ENCODE results near the gene GRK4. TPM values are rescaled to one million over a fixed set of nuclear protein-coding genes. Genes with fewer than 3 reads are reported as not detected.

The GRK4 gene
- total RNA-seq, 1 experiment from 2014 or later: 4.2 TPM

DNA sequence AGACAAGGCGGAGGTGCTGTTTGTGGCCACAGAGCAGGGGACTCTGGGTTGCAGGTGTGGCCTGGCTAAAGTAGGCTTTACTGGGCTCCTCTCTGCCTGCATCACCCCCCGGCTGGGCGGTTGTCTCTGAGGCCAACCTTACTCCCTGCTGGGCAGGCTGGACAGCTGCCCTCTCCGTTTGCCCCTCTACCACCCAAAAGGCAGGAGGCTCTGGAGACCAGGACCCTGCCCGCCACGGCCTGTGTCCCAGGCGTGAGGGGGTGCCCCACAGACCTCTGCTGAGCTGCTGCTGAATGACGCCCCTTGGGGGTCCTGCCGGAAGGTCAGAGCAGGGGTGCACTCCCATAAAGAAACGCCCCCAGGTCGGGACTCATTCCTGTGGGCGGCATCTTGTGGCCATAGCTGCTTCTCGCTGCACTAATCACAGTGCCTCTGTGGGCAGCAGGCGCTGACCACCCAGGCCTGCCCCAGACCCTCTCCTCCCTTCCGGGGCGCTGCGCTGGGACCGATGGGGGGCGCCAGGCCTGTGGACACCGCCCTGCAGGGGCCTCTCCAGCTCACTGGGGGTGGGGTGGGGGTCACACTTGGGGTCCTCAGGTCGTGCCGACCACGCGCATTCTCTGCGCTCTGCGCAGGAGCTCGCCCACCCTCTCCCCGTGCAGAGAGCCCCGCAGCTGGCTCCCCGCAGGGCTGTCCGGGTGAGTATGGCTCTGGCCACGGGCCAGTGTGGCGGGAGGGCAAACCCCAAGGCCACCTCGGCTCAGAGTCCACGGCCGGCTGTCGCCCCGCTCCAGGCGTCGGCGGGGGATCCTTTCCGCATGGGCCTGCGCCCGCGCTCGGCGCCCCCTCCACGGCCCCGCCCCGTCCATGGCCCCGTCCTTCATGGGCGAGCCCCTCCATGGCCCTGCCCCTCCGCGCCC, 110.0 kb downstream of the GRK4 start:
- H3K27me3 ChIP-seq (ENCODE audit: insufficient read depth, low read length): no peaks in the 10 kb centered on the region
- no peaks in the 10 kb centered on the region for H3K9me2 ChIP-seq (ENCODE audit: insufficient read depth)
- peaks cover 35% of the 10 kb centered on the region for H3K79me2 ChIP-seq (ENCODE audit: insufficient read depth, low read length)
- ATAC-seq (peak; percentile 59), DNase-seq (ENCODE audit: low read depth, low spot score) (no peak)
- intact Hi-C loops (cut with micrococcal nuclease): no loop called here
- ChIA-PET POLR2A (no interaction called here), CTCF (no interaction called here), RAD21 (ENCODE audit: low non-redundant PET in 1 of 2, low total read pairs in 2 of 2, uncharacterized antibody in 2 of 2, unreplicated experiment in 2 of 2) (no interaction called here)
- peaks cover 12 to 18% of the 10 kb centered on the region in 2 experiments for H3K4me1 ChIP-seq (ENCODE audit: control insufficient read depth in 1 of 2, insufficient read depth in 2 of 2, low read length in 2 of 2)
- H4K20me1 ChIP-seq (ENCODE audit: insufficient read depth): 0 out of 2 replicates have a peak, but pooled peaks cover 5% of the 10 kb centered on the region
- peak; percentile 75 for TF ChIP-seq POLR2AphosphoS5 (IDR thresholded peaks at IDR 0.05; ENCODE audit: low read depth, low read length)
- no peak for TF ChIP-seq REST (IDR thresholded peaks at IDR 0.05; ENCODE audit: low read depth)
- peak overlapping the region; percentile 85 for H3K4me2 ChIP-seq (ENCODE audit: low read length)
- H3K9me3 ChIP-seq (ENCODE audit: control insufficient read depth in 1 of 2, insufficient read depth in 1 of 2, low read depth in 1 of 2, low read length in 2 of 2): no peaks in the 10 kb centered on the region
- peak overlapping the region; percentile 62; the same call in 1 of the 2 replicates for H3K27ac ChIP-seq (ENCODE audit: low read depth, low read length)
- peak overlapping the region; percentile 38 to 51 for H3K4me3 ChIP-seq (replicated peaks in 1 of 2; ENCODE audit: low read depth in 1 of 2, low read length in 2 of 2)
- BruUV-seq (replicated peaks): no TSS peak
- H3K36me3 ChIP-seq (ENCODE audit: control insufficient read depth in 1 of 2, insufficient read depth in 2 of 2, low read length in 2 of 2): no peaks in the 10 kb centered on the region
- H2AFZ ChIP-seq (ENCODE audit: low read depth, low read length, poor library complexity, severe bottlenecking): no peak overlapping the region
- peak overlapping the region; percentile 52 for H3K9ac ChIP-seq (ENCODE audit: low read length)
